Measurements from ENCODE around the gene GAS6. TPM values are rescaled to one million over a fixed set of nuclear protein-coding genes. Genes with fewer than 3 reads are reported as not detected.

The GAS6 gene
- polyA plus RNA-seq, 4 donors: 23.6 to 57.1 (median 29.3) TPM

DNA sequence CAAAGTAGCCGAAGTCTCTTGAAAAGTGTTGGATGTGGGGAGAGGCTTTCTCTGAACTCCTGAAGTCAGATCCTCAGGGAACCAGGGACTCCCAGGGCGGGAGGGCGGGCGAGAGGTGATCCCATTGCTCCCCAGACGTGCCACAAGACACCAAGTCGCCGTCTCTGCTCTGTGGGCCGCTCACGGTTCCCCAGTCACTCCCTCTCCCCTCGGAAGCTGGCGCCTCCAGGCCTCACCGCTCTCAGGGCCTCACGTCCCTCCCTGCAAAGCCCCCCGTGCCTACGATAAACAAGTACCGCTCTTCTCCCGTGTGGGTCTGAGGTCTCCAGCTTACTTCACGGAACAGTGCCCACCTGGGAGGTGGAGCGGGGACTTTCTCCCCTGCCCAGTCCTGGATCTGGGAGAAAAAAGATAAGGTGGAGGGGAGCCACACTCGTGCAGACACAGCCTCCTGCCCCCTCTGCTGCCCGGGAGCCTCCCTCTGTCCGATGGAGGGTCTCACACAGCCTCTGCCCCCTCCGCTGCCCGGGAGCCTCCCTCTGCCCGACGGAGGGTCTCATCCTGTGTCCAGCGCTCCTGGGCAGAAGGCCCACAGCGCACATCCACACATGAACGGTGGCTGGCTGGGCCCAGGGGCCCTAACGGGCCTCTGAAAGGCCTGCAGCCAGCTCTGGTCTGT is 50.7 kb downstream of the GAS6 start:
- no peak for DNase-seq (ENCODE audit: low read depth in 4 of 4, low spot score in 3 of 4)

DNA sequence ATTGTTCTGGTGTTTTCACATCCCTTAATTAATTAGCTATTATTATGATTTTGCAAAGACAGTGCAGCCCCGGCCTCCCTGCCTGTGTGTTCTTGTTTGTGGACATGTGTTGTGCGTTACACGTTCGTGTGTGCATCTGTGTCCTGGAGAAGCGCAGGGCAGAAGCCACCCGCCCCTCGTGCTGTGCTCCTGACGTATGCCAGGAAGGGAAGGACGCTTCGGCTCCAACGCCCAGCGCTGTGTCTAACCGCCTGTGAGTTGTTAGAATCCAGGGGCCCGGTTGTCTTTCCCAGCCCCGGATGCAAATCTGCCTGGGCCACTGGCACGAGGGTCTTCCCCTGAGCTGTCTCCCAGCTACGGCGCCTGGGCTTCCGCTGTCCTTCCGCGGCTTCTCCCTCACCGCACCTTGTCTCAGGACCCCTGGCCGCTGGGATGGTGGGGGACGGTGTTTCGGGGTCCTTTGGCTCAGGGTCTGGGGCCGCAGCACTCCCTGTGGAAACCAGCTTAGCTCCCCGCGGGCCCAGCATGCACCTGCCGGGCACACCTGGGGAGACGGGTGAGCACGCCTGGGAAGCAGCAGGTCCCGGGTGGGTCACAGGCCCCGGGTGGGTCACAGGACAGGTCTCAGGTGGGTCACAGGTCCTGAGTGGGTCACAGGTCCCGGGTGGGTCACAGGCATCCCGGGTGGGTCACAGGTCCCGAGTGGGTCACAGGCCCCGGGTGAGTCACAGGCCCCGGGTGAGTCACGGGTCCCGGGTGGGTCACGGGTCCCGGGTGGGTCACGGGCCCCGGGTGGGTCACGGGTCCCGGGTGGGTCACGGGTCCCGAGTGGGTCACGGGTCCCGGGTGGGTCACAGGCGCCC is 51.5 kb downstream of the GAS6 start:
- no peak for DNase-seq (ENCODE audit: low read depth in 4 of 4, low spot score in 3 of 4)

DNA sequence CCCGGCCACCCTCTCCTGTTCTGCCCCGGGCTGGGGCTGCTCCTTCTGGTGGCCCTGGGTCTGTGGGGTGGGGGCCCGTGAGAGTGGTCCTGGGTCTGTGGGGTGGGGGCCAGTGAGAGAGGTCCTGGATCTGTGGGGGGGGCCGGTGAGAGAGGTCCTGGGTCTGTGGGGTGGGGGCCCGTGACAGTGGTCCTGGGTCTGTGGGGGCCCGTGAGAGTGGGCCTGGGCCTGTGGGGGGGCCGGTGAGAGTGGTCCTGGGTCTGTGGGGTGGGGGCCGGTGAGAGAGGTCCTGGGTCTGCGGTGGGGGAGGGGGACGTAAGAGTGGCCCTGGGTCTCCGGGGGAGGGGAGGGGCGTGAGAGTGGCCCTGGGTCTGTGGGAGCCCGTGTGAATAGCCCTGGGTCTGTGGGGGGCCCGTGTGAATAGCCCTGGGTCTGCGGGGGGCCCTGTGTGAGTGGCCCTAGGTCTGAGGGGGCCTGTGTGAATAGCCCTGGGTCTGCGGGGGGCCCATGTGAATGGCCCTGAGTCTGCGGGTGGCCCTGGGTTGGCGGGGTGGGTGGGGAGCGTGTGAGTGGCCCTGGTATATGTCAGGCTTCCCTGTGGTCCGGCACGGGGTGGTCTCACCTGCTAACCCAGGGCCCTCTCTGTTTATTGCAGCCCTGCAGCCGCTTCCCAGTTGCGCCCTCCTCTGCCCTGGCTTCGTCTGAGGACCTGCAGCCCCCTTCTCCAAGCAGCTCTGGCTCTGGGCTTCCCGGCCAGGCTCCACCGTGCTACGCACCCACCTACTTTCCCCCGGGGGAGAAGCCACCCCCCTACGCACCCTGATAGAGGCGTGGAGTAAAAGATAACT is 52.6 kb downstream of the GAS6 start:
- no peak for DNase-seq (ENCODE audit: low read depth in 4 of 4, low spot score in 3 of 4)

DNA sequence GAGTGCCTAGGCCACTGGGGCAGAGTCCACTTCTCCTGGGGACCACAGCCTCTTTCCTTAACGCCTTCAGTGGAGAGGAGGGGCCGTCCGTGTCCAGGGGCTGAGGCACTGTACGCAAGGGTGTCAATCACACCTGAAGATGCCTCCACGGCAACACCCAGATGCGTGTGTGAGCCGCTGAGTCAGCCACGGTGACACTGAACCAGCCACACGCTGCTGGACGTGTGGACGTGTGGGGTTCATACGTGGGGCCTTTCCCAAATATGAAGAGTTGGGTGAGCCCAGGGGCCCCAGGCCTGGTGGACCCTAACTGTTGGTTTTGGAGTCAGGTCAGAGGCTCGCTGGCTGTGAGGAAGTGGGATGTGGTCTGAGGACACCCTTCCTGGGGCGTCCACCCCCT is 53.2 kb downstream of the GAS6 start:
- DNase-seq (ENCODE audit: low read depth in 4 of 4, low spot score in 3 of 4): no peak

DNA sequence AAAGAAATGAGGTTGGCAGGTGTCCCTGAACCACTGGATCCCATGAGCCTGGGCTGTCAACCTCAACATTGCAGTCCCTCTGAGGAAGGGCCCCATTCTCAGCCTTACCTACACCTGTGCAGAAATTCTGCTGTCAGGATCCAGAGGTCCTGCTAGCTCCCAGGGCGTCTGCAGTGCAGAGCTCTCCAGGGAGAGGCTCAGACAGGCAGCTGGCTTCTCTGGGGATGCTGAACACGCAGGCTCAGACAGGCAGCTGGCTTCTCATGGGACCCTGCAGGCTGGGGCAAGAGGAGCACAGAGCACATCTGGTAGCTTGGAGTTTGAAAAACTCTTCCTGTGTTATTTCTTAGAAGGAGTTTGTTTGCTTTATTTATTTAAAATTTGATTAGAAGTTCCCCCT is 53.9 kb downstream of the GAS6 start:
- DNase-seq (ENCODE audit: low read depth in 4 of 4, low spot score in 3 of 4): no peak

DNA sequence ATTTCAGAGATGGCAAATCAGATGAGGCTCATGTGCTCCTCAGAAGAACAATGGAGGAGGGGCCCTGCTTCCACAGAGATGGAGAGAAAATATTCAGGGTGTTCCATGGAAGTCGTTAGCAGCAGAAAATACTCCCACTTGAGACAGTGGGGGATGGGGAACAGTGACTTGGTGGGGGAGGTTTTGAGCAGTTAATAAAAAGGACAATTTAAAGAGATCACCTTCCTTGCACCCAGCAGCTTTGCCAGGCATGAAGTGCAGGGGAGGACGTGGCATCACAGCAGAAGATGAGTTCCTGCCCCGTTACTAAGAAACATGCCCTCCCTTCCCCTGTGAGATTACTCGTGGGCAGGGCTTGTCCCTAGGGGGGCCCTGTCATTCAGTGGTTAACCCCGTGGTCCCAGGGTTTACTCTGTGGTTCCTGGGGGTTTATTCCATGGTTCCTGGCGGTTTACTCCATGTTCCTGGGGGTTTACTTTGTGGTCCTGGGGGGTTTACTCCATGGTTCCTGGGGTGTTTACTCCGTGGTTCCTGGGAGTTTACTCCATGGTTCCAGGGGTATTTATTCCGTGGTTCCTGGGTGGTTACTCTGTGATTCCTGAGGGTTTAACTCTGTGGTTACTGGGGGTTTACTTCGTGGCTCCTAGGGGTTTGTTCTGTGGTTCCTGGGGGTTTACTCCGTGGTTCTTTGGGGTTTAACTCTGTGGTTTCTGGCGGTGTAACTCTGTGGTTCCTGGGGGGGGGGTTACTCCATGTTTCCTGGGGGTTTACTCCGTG is 55.6 kb downstream of the GAS6 start:
- DNase-seq (ENCODE audit: low read depth in 4 of 4, low spot score in 3 of 4): no peak

DNA sequence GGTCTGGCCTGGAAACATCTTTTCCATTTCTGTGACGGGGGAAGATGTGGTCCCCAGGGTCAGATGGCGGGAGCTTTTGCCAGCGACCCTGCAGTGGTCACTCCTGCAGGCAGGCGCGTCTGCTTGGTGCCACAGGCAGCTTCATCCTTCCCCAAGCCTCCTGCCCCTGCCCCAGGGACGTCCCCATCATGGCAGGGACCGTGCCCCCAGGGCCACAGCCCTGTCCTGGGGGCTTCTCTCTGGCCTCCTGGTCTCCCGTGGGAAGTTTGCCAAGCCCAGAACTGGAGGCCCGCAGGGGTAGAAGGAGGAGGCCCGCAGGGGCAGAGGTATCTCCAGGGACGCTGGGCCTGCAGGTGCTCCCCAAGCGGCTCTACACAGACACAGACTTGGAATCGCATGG is 57.4 kb downstream of the GAS6 start:
- DNase-seq (ENCODE audit: low read depth in 4 of 4, low spot score in 3 of 4): no peak

DNA sequence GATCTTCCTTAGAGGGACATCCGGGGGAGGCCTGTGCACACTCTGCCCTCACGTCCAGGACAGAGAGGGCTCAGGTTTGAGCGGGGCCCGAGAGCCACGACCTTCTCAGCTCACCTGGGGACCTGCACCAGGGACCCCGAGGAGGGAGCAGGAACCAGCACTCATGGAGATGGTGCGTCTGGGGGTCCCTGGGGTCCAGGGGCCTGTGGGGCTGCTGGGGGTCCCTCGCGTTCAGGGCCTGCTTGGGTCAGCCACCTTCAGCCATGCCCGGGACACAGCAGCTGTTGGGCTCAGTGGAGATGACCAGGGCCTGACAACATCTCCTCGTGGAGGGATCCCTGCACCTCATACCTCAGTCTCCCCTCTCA is 57.8 kb downstream of the GAS6 start:
- DNase-seq (ENCODE audit: low read depth in 4 of 4, low spot score in 3 of 4): no peak

DNA sequence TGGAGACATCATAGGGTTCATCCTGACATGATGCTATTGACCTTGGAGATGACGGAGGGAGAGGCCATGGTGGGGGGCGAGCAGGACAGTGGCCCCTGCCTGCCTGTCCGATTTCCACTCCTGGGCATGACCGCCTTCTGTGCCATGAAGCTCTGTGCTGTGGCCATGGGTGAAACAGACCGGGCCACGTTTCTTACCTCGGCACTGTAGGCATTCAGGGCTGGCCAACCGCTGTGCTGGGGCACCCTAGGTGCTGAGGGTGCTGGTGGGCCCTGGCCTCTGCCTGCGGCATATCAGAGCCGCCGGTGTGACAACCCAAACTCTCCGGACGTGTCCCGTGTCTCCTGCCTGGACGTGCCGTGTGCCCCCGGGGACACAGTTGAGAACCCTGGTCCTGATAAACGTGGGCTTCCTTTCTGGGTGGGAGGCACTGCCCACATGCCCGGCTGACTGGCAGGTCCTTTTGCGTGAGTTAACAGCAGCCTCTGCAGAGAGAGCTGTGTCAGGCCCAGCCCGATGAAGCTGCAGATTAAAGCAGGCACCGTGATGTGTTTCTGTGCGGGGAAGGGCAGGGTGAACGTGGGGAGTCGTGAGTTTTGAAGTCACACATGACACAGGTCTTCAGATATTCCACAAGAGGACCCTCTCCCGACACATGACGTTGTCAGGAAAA is 58.3 kb downstream of the GAS6 start:
- no peak for DNase-seq (ENCODE audit: low read depth in 4 of 4, low spot score in 3 of 4)

DNA sequence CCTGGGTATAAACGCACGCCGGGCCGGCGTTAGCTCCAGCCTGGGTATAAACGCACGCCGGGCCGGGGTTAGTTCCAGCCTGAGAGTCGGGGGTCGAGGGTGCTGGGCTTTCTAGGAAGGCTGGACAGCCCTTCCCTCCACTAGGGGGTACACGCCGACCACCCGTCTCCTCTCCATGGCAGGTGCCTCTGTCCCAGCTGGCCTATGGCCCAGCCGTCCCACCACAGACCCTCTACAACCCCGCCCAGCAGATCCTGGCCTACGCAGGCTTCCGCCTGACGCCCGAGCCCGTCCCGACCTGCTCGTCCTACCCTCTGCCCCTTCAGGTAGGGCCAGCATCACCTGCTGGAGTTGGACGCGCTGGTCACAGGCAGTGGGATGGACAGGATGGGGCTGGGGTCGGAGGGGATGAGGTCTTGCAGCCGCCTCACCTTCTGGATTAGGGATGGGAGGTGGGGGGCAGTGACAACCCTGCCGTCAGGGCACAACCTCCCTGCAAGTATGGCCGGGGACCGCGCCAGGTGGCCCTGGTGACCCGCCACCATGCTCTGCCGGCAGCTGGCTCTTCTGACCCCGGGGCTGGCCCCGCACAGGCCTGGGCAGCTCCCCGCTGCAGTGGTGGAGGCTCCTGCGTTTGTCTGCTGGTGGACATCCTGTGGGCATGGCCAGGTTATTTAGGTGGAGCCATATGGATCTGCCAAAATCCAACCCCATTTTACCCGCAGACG is 59.0 kb downstream of the GAS6 start:
- no peak for DNase-seq (ENCODE audit: low read depth in 4 of 4, low spot score in 3 of 4)

DNA sequence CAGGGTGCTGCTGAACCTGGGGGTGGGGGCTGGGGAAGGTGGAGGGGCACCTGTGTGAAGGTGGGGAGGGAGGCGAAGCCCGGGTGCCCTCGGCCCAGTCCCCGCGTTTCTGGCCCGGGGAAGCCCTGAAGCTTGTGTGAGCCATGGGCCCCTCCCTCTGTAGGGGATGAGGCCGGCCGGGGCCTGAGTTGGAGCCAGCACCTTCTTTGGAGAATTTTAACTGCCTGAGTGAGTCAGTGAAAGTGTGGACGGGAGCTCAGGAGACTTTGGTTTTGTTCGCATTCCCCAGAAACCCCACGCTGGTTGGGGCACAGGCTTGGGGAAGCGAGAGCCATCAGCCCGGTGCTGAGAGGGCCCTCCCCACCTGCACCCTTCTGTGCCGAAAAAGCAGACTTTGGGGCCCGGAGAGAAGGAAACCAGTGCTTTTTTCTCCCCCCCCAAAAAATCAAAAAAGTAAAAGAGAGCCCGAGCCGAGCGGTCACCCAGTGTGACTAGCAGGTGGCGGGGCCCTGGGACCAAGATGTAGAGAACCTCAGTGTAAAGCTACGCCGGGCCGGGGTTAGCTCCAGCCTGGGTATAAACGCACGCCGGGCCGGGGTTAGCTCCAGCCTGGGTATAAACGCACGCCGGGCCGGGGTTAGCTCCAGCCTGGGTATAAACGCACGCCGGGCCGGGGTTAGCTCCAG is 59.7 kb downstream of the GAS6 start:
- no peak for DNase-seq (ENCODE audit: low read depth in 4 of 4, low spot score in 3 of 4)

DNA sequence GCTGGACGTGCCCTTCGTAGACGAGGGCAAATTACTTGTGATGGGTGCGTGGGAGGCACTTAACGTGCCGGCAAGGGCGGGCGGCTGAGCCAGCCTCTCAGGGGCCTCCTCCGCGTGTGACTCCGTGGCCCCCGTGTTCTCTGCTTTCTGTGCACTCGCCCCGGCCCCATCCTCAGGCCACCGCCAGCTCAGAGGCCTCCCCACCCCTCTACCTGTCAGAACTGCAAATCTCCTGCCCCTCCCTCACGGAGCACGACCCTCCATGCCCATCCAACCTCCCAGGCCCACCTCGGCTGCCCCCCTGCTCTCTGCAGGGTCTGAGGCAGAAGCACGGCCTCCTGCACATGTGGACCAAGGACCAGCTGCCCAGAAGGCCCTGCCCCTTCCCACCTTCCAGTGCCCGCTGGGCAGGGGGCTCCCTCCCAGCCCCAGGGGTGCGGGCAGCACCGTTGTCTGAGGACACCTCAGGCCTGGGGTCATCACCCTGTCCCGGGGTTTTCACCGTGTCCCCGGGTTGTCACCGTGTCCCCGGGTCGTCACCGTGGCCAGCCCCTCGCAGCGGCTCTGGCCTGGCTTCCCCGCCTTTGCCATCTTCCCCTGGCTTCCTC is 60.4 kb downstream of the GAS6 start:
- DNase-seq (ENCODE audit: low read depth in 4 of 4, low spot score in 3 of 4): no peak

DNA sequence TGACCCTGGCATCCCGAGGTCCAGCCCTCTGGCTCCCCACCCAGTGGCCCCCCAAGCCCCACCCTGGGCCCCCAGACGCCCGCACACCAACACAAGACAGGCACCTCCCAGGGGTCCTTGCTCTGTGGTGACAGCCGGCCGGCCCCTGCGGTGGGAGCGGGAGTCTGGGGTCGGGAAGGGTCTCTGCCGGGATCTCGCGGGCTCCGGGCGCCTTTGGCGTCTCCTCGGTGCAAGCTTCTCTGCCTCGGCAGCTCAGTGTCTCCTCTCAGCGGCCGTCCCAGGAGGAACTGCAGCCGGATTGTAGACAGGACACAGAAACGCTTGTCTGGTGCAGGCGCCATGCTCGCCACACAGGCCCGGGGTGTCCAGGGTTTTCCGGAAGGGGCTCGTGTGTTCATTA is 61.1 kb downstream of the GAS6 start:
- DNase-seq (ENCODE audit: low read depth in 4 of 4, low spot score in 3 of 4): no peak

DNA sequence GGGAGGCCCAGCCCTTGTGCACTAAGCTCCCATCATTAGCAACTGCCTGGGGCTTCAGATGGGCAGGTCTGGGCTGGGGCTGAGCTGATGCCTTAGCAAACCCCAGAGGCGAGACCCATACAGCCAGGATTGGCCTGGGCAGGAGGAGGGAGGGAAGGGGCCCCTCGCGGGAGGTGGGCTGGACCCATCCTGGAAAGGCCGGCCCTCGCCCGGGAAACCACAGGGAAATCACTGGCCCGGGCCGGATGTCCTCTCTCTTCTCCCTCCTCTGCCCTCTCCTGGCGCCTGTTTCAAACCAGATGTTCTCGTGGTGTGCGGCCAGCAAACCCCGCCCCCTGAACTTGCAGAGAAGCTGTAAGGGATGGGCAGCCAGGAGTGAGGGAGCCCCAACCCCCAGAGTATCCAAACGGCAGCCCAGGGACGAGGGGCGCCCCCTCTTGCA is 61.8 kb downstream of the GAS6 start:
- DNase-seq (ENCODE audit: low read depth in 4 of 4, low spot score in 3 of 4): peak in 1 of 4 donors; percentile 46

DNA sequence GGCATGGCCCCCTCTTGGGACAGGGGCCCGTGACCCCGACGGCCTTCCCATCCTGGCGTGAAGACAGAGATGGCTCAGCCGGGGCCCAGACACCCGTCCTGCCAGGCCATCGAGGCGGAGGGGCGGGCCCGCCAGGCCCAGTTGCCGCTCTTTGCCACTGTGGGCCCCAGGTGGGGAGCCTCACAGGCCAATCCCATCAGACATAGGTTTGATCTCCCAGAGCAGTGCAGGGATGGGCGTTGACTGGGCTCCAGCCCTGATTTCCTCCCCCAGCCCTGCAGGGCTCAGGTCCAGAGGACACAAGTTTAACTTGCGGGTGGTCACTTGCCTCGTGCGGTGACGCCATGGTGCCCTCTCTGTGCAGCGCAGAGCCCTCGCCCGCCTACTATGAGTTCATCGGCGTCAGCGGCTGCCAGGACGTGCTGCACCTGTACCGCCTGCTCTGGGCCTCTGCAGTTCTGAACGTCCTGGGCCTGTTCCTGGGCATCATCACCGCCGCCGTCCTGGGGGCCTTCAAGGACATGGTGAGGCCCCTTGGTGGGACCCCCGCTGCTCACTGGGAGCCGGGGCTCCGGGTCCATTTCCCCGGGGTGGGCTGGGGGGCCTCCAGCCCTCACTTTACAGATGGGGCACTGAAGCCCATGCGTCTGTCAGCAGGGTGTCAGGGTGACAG is 62.5 kb downstream of the GAS6 start:
- DNase-seq (ENCODE audit: low read depth in 4 of 4, low spot score in 3 of 4): no peak

DNA sequence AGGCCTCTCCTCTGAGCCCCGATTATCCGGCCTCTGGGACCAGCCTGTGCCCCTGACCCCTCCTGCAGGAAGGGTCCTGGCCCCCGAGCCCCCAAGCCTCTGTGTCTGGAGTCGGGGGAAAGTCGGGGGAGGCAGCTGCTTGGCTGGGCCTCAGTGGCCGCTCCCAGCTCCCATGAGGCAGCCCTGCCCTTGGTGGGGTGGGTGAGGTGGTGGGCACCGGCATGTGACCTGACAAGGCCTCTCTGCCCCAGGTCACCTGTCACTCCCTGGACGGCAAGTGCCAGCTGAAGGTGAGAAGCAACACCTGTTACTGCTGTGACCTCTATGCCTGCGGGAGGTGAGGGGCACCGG is 63.3 kb downstream of the GAS6 start:
- no peak for DNase-seq (ENCODE audit: low read depth in 4 of 4, low spot score in 3 of 4)

DNA sequence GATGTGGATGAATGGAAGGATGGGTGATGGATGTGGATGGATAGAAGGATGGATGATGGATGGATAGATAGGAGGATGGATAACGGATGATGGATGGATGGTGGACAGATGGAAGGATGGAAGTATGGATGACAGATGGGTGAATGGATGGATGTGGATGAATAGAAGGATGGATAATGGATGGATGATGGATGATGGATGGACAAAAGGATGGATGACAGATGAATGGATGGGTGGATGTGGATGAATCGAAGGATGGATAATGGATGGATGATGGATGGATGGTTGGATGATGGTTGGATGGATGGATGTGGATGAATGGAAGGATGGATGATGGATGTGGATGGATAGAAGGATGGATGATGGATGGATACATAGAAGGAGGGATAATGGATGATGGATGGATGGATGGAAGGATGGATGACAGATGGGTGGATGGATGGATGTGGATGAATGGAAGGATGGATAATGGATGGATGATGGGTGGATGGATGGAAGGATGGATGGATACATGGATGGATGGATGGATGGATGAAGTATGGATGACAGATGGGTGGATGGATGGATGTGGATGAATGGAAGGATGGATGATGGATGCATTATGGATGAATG is 65.6 kb downstream of the GAS6 start:
- no peak for DNase-seq (ENCODE audit: low read depth in 4 of 4, low spot score in 3 of 4)

Measured in left renal pelvis (tissue), 4 donors.